KMS-11 (cell line): ENCODE data around the gene DGKK.
"Not testable (repeated sequence)": the region's sequence is repeated elsewhere in the genome, so short reads cannot be mapped to it uniquely, and the experiment has no call there.

Experiments used
- H2AFZ ChIP-seq: fragments of 200-600 bp; sonication (generic); 2 replicates; pipeline ENCODE4 v1.6.1; 2016; ENCODE audit warnings: antibody characterized with exemption, mixed run types, low read depth
- H3K27ac ChIP-seq: fragments of 200-600 bp; sonication (generic); 2 replicates; pipeline ENCODE4 v1.6.1; 2016; ENCODE audit warnings: mild to moderate bottlenecking, mixed run types
- H3K27me3 ChIP-seq: fragments of 200-600 bp; sonication (generic); 2 replicates; pipeline ENCODE4 v1.6.1; 2017; ENCODE audit warnings: mild to moderate bottlenecking, low read depth, mixed run types, moderate library complexity; ENCODE audit not compliant: insufficient read depth
- H3K36me3 ChIP-seq: fragments of 200-600 bp; sonication (generic); 2 replicates; pipeline ENCODE4 v1.6.1; 2017; ENCODE audit warnings: mild to moderate bottlenecking, mixed run types; ENCODE audit not compliant: insufficient read depth
- H3K4me1 ChIP-seq: fragments of 200-600 bp; sonication (generic); 2 replicates; pipeline ENCODE4 v1.6.1; 2016; ENCODE audit warnings: mild to moderate bottlenecking, low read depth, mixed run types; ENCODE audit not compliant: poor library complexity, severe bottlenecking
- H3K4me2 ChIP-seq: fragments of 200-600 bp; sonication (generic); 2 replicates; pipeline ENCODE4 v1.7.0; 2016; ENCODE audit warnings: mild to moderate bottlenecking, mixed run types
- H3K4me3 ChIP-seq: fragments of 200-600 bp; sonication (generic); IDR thresholded peaks from 2 replicates; pipeline ENCODE4 v1.6.1; 2017; ENCODE audit warnings: low read depth, low read length, mixed read lengths; ENCODE audit not compliant: insufficient read depth
- H3K79me2 ChIP-seq: fragments of 200-600 bp; sonication (generic); 2 replicates; pipeline ENCODE4 v1.6.1; 2016; ENCODE audit warnings: low read depth, mixed run types; ENCODE audit not compliant: insufficient read depth
- H3K9ac ChIP-seq: fragments of 200-600 bp; sonication (generic); 2 replicates; pipeline ENCODE4 v1.6.1; 2016; ENCODE audit warnings: mild to moderate bottlenecking, mixed run types
- H4K20me1 ChIP-seq: fragments of 200-600 bp; sonication (generic); 2 replicates; pipeline ENCODE4 v1.6.1; 2016; ENCODE audit warnings: mild to moderate bottlenecking, mixed run types; ENCODE audit not compliant: insufficient read depth
- CTCF ChIP-seq: fragments of 200-600 bp; sonication (generic); conservative IDR thresholded peaks from 2 replicates; pipeline ENCODE4 v1.6.1; 2017; ENCODE audit warnings: low read depth, mild to moderate bottlenecking, antibody characterized with exemption, low read length, moderate library complexity, mixed read lengths

The DGKK gene

GRCh38 chrX:50333308-50333707 lies 137.3 kb downstream of the DGKK start:
- no peak overlapping the region for H3K4me3 ChIP-seq
- H3K27ac ChIP-seq: no peak overlapping the region
- no peaks in the 10 kb centered on the region for H3K36me3 ChIP-seq
- no peak overlapping the region for H3K4me2 ChIP-seq
- H4K20me1 ChIP-seq: no peaks in the 10 kb centered on the region
- no peaks in the 10 kb centered on the region for H3K4me1 ChIP-seq
- no peaks in the 10 kb centered on the region for H3K27me3 ChIP-seq
- no peak overlapping the region for H3K9ac ChIP-seq
- no peaks in the 10 kb centered on the region for H3K79me2 ChIP-seq
- no peak overlapping the region for H2AFZ ChIP-seq
- no peak for TF ChIP-seq CTCF

GRCh38 chrX:50332668-50333067 lies 138.0 kb downstream of the DGKK start:
- not testable (repeated sequence) for H3K27ac ChIP-seq, H3K36me3 ChIP-seq, H2AFZ ChIP-seq, H3K4me1 ChIP-seq, H3K79me2 ChIP-seq, H3K9ac ChIP-seq, H3K27me3 ChIP-seq, H4K20me1 ChIP-seq, H3K4me2 ChIP-seq, H3K4me3 ChIP-seq

- Histone ChIP-seq H3K79me2 (no peaks in the 10 kb centered on the region), H3K4me2 (no peak overlapping the region), H3K27ac (no peak overlapping the region), H3K27me3 (no peaks in the 10 kb centered on the region), H4K20me1 (no peaks in the 10 kb centered on the region), H3K4me3 (no peak overlapping the region), H3K4me1 (no peaks in the 10 kb centered on the region), H3K36me3 (no peaks in the 10 kb centered on the region), H3K9ac (no peak overlapping the region), H2AFZ (no peak overlapping the region)
- TF ChIP-seq CTCF: no peak
Measured at GRCh38 chrX:50327235-50327634, 143.4 kb downstream of the DGKK start.
